Naive B cell (primary cell): ENCODE results near the gene CES2. TPM values are rescaled to one million over a fixed set of nuclear protein-coding genes. Genes with fewer than 3 reads are reported as not detected.

Source experiments
- ATAC-seq, 2 donors: fragments of 150-1000 bp; cut with Tn5 transposase; 2 replicates each; pipeline ENCODE4 v1.10.0; 2021; ENCODE audit warnings: low read depth in 2 of 2, mild to moderate bottlenecking in 2 of 2, moderate library complexity in 2 of 2
- DNase-seq: peaks from one replicate; pipeline ENCODE4 v3.0.0; 2022
- H3K27ac Mint-ChIP-seq, 6 donors: one replicate each; pipeline ENCODE4 v1.8.0; 2020 to 2022; ENCODE audit warnings: mild to moderate bottlenecking in 6 of 6, mixed read lengths in 6 of 6, moderate library complexity in 5 of 6, inconsistent platforms in 2 of 6
- H3K27me3 Mint-ChIP-seq, 3 donors: one replicate each; pipeline ENCODE4 v1.8.0; 2021 to 2022; ENCODE audit warnings: mixed read lengths in 3 of 3, mild to moderate bottlenecking in 1 of 3
- H3K36me3 Mint-ChIP-seq, 2 donors: one replicate each; pipeline ENCODE4 v1.8.0; 2020 to 2022; ENCODE audit warnings: mixed read lengths in 2 of 2, inconsistent platforms in 1 of 2, mild to moderate bottlenecking in 1 of 2
- H3K4me1 Mint-ChIP-seq, 3 donors: one replicate each; pipeline ENCODE4 v1.8.0; 2020 to 2022; ENCODE audit warnings: mixed read lengths in 3 of 3, inconsistent platforms in 1 of 3, mild to moderate bottlenecking in 1 of 3, moderate library complexity in 1 of 3
- H3K4me3 Mint-ChIP-seq, 8 donors: one replicate each; pipeline ENCODE4 v1.8.0; 2020 to 2022; ENCODE audit warnings: mild to moderate bottlenecking in 8 of 8, mixed read lengths in 8 of 8, moderate library complexity in 8 of 8, inconsistent platforms in 2 of 8
- H3K9me3 Mint-ChIP-seq, 7 donors: one replicate each; pipeline ENCODE4 v1.8.0; 2020 to 2022; ENCODE audit warnings: mixed read lengths in 7 of 7, mild to moderate bottlenecking in 5 of 7, inconsistent platforms in 2 of 7, moderate library complexity in 1 of 7
- polyA plus RNA-seq, 6 donors: library from polyadenylated mRNA; unstranded; fragments of 300-500 nt; fragmentation: Illumina TruSeq; gene quantifications; one replicate each; pipeline ENCODE4 v1.2.3, GENCODE V29; 2021; ENCODE audit warnings: low read depth in 6 of 6

CES2 gene
- polyA plus RNA-seq, 6 donors from 2014 or later = 16.3 to 25.7 (median 21.0) TPM

- H3K4me1 Mint-ChIP-seq = no peaks in the 10 kb centered on the region
- H3K9me3 Mint-ChIP-seq = no peaks in the 10 kb centered on the region
- H3K36me3 Mint-ChIP-seq = no peaks in the 10 kb centered on the region
- ATAC-seq (no peak), DNase-seq (no peak)
- no peak overlapping the region for H3K4me3 Mint-ChIP-seq
- H3K27me3 Mint-ChIP-seq = peaks cover 4 to 55% (median 35%) of the 10 kb centered on the region in 3 donors
- H3K27ac Mint-ChIP-seq = no peak overlapping the region
Observed at GRCh38 chr16:66917741-66918140, 17.6 kb upstream of the CES2 start.

- H3K4me3 Mint-ChIP-seq = peak overlapping the region in 1 of 8 donors; percentile 35
- H3K27me3 Mint-ChIP-seq = peaks cover 5 to 59% (median 40%) of the 10 kb centered on the region in 3 donors
- peaks cover 0 to 2% (median 0%) of the 10 kb centered on the region in 3 donors for H3K4me1 Mint-ChIP-seq
- H3K9me3 Mint-ChIP-seq = no peaks in the 10 kb centered on the region
- H3K36me3 Mint-ChIP-seq = no peaks in the 10 kb centered on the region
- peak overlapping the region in 1 of 6 donors; percentile 78 for H3K27ac Mint-ChIP-seq
- DNase-seq (no peak), ATAC-seq (no peak)
Observed at GRCh38 chr16:66918355-66918754, 17.0 kb upstream of the CES2 start.

- Mint-ChIP-seq H3K36me3 (no peaks in the 10 kb centered on the region), H3K4me1 (peaks cover 0 to 4% (median 0%) of the 10 kb centered on the region in 3 donors), H3K27me3 (peaks cover 12 to 59% (median 41%) of the 10 kb centered on the region in 3 donors), H3K27ac (peak within 1 kb of the TSS in 1 of 6 donors; percentile 78), H3K4me3 (peak within 1 kb of the TSS in 2 of 8 donors; percentile 35 to 72), H3K9me3 (no peaks in the 10 kb centered on the region)
- ATAC-seq = no peak
- no peak for DNase-seq
Observed at GRCh38 chr16:66918803-66919568, 16.3 kb upstream of the CES2 start, which contains the start of gene CDH16. Gene CDH16, minus strand, starts transcription at chr16:66918885. Its CDS starts 820 bp downstream, at chr16:66918065.

DNA sequence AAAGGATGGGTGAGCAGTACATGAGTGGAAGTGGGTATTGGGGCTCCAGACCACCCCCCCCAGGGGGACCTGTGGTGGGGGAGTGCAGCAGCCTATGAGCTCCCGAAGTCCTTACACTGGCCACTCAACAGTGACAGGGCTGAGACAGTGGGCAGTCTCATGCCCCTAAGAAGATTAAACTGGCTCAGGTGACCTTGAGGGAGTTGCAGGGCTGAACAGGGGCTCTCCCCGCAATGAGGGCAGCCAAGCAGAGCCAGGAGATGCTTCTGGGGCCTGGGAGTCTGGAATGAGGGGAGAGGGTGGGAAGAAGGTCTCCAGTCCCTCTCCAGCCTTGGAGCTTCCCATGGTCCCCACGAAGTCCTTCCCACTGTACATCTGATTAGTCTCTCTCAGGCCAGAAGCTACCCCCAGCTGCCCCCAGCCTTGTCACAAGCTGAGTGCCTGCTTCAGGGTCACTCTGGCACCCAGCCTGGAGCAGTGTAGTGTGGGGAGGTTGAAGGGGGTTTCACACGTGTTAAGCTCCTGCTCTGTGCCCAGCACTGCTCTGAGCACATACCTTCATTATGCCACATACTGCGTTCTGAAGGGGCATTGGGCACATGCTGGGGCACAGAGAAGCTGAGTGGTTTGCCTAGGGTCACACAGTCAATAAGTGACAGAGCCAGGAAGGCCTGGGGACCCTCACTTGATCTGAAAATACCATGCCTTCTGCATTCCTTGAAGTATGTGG is 15.6 kb upstream of the CES2 start:
- no peak for DNase-seq
- Mint-ChIP-seq H3K27ac (peak overlapping the region in 1 of 6 donors; percentile 59), H3K4me3 (no peak overlapping the region), H3K9me3 (no peaks in the 10 kb centered on the region), H3K27me3 (peaks cover 17 to 61% (median 38%) of the 10 kb centered on the region in 3 donors), H3K36me3 (no peaks in the 10 kb centered on the region), H3K4me1 (peaks cover 0 to 6% (median 0%) of the 10 kb centered on the region in 3 donors)
- no peak for ATAC-seq

- peaks cover 0 to 6% (median under 1%) of the 10 kb centered on the region in 3 donors for H3K4me1 Mint-ChIP-seq
- no peak for ATAC-seq
- no peak overlapping the region for H3K4me3 Mint-ChIP-seq
- H3K27me3 Mint-ChIP-seq = peaks cover 19 to 59% (median 36%) of the 10 kb centered on the region in 3 donors
- H3K36me3 Mint-ChIP-seq = no peaks in the 10 kb centered on the region
- no peaks in the 10 kb centered on the region for H3K9me3 Mint-ChIP-seq
- DNase-seq = no peak
- H3K27ac Mint-ChIP-seq = peak overlapping the region in 1 of 6 donors; percentile 59
Observed at GRCh38 chr16:66920299-66920590, 15.1 kb upstream of the CES2 start.

- Mint-ChIP-seq H3K9me3 (no peaks in the 10 kb centered on the region), H3K27me3 (peaks cover 27 to 64% (median 44%) of the 10 kb centered on the region in 3 donors), H3K4me3 (no peak overlapping the region), H3K36me3 (no peaks in the 10 kb centered on the region), H3K27ac (no peak overlapping the region), H3K4me1 (peaks cover 7 to 12% (median 8%) of the 10 kb centered on the region in 3 donors)
- DNase-seq = no peak
- no peak for ATAC-seq
Observed at GRCh38 chr16:66920924-66921680, 14.2 kb upstream of the CES2 start.

GRCh38 chr16:66921729-66922450 is 13.4 kb upstream of the CES2 start:
- Mint-ChIP-seq H3K9me3 (no peaks in the 10 kb centered on the region), H3K27ac (no peak overlapping the region), H3K27me3 (peaks cover 27 to 57% (median 44%) of the 10 kb centered on the region in 3 donors), H3K4me1 (peaks cover 7 to 12% (median 8%) of the 10 kb centered on the region in 3 donors), H3K36me3 (no peaks in the 10 kb centered on the region), H3K4me3 (peak overlapping the region in 1 of 8 donors; percentile 20)
- DNase-seq (no peak), ATAC-seq (no peak)

GRCh38 chr16:66923247-66923731 is 12.0 kb upstream of the CES2 start:
- no peaks in the 10 kb centered on the region for H3K9me3 Mint-ChIP-seq
- H3K4me1 Mint-ChIP-seq = peaks cover 7 to 14% (median 8%) of the 10 kb centered on the region in 3 donors
- H3K4me3 Mint-ChIP-seq = peak overlapping the region in 3 of 8 donors; percentile 0 to 18 (median 10)
- H3K27ac Mint-ChIP-seq = no peak overlapping the region
- no peaks in the 10 kb centered on the region for H3K36me3 Mint-ChIP-seq
- no peak for ATAC-seq
- H3K27me3 Mint-ChIP-seq = peaks cover 27 to 57% (median 44%) of the 10 kb centered on the region in 3 donors
- DNase-seq = no peak

DNA sequence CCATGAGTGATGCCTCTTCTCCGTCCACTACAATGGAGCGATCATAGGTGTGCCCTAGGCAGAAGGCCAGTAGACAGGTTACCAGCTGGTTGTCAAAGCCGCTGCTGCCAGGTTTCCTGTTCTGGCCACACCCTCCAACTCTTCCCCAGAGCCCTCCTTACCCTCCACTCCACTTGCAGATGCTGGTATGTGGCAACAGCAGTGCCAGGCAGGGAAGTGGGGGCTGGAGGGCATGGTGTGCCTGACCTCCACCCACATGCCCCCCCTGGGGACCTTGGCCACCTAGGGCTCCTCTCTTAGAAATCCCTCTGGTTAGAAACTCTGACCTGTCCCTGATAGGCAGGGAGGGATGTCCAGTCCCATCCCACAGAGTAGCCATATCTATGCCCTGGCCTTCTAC is 11.4 kb upstream of the CES2 start:
- Mint-ChIP-seq H3K36me3 (no peaks in the 10 kb centered on the region), H3K4me1 (peaks cover 7 to 14% (median 8%) of the 10 kb centered on the region in 3 donors), H3K9me3 (no peaks in the 10 kb centered on the region), H3K27ac (no peak overlapping the region), H3K27me3 (peaks cover 27 to 56% (median 43%) of the 10 kb centered on the region in 3 donors), H3K4me3 (peak overlapping the region in 4 of 8 donors; percentile 25 to 40 (median 31))
- ATAC-seq = no peak
- DNase-seq = no peak

GRCh38 chr16:66924527-66925321 is 10.6 kb upstream of the CES2 start:
- ATAC-seq (peak; percentile 67 to 75), DNase-seq (peak; percentile 36)
- no peaks in the 10 kb centered on the region for H3K9me3 Mint-ChIP-seq
- H3K27ac Mint-ChIP-seq = no peak overlapping the region
- peaks cover 22 to 48% (median 36%) of the 10 kb centered on the region in 3 donors for H3K27me3 Mint-ChIP-seq
- H3K4me1 Mint-ChIP-seq = peaks cover 7 to 14% (median 8%) of the 10 kb centered on the region in 3 donors
- no peaks in the 10 kb centered on the region for H3K36me3 Mint-ChIP-seq
- H3K4me3 Mint-ChIP-seq = peak overlapping the region; percentile 30 to 92 (median 78)

GRCh38 chr16:66925322-66925840 is 9.9 kb upstream of the CES2 start, which contains the start of gene RRAD:
Gene RRAD, minus strand, starts transcription at chr16:66925535. Its CDS starts 356 bp downstream, at chr16:66925179.
- no peak within 1 kb of the TSS for H3K27ac Mint-ChIP-seq
- DNase-seq (no peak), ATAC-seq (peak; percentile 22 to 24)

More at GRCh38 chr16:66925322-66925840, 9.9 kb upstream of the CES2 start, which contains the start of gene RRAD:
- Mint-ChIP-seq H3K4me1 (peaks cover 7 to 14% (median 8%) of the 10 kb centered on the region in 3 donors), H3K27me3 (peaks cover 22 to 42% (median 36%) of the 10 kb centered on the region in 3 donors), H3K4me3 (peak within 1 kb of the TSS; percentile 45 to 92 (median 80)), H3K9me3 (no peaks in the 10 kb centered on the region), H3K36me3 (no peaks in the 10 kb centered on the region)
